Right ventricle myocardium superior (tissue), 1 donor: ENCODE data around the gene GCSAM. TPM values are rescaled to one million over a fixed set of nuclear protein-coding genes. Genes with fewer than 3 reads are reported as not detected.
A peak's percentile ranks its signal among the peaks of the same experiment; 100 is the strongest.

Experiments used
- ATAC-seq: fragments of 200-7000 bp; cut with Tn5 transposase; one replicate; pipeline ENCODE4 v1.9.1; 2020; ENCODE audit warnings: mild to moderate bottlenecking; ENCODE audit not compliant: poor library complexity
- DNase-seq: peaks from one replicate; pipeline ENCODE4 v3.0.0-alpha.2; 2020
- intact Hi-C: fragments of 100-400 bp; cut with DNase I; formaldehyde crosslinking; loops from one replicate; pipeline ENCODE4 v1.11.2; 2022
- total RNA-seq: library from RNA; stranded (reverse); fragmentation: NEBNext Ultra II Directional; extraction: Animal tissue kit (Norgen Biotek cat#: 25700); gene quantifications from one replicate; pipeline ENCODE4 v1.2.1, GENCODE V29; 2021
- donor health status: DM: no; HTN: yes; CAD: no; lungs with severe emphysema.

Gene GCSAM
- total RNA-seq, 1 donor from 2014 or later = not detected

DNA sequence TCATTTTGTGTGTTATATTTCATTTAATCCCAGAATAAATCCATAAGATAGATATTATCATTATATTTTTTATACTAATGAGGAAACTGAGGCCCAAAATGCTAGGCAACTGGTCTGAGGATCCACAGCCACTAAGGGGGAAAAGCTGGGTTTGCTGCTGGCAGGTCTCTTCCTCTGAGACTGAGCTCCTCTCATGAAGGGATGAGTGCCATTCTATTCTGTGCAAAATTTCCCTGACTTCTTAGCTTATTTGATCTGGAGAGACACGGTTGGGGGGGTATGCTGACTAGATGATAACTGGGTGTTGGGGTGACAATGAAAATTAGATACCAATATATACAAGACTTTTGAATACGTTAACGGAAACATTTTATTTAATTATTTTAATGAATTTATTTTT lies 1.9 kb downstream of the GCSAM start:
- ATAC-seq = no peak

GRCh38 chr3:112130638-112130993 lies 2.4 kb downstream of the GCSAM start:
- ATAC-seq (no peak), DNase-seq (no peak)
- intact Hi-C loops = no loop called here

More for the DNA sequence above, 1.9 kb downstream of the GCSAM start:
- no peak for DNase-seq
- intact Hi-C loops = no loop called here

- intact Hi-C loops = no loop called here
- ATAC-seq (no peak), DNase-seq (no peak)
Observed at GRCh38 chr3:112129925-112130637, 3.0 kb downstream of the GCSAM start.

GRCh38 chr3:112128843-112129727 lies 4.0 kb downstream of the GCSAM start:
- ATAC-seq (no peak), DNase-seq (no peak)
- intact Hi-C loops = no loop called here

DNA sequence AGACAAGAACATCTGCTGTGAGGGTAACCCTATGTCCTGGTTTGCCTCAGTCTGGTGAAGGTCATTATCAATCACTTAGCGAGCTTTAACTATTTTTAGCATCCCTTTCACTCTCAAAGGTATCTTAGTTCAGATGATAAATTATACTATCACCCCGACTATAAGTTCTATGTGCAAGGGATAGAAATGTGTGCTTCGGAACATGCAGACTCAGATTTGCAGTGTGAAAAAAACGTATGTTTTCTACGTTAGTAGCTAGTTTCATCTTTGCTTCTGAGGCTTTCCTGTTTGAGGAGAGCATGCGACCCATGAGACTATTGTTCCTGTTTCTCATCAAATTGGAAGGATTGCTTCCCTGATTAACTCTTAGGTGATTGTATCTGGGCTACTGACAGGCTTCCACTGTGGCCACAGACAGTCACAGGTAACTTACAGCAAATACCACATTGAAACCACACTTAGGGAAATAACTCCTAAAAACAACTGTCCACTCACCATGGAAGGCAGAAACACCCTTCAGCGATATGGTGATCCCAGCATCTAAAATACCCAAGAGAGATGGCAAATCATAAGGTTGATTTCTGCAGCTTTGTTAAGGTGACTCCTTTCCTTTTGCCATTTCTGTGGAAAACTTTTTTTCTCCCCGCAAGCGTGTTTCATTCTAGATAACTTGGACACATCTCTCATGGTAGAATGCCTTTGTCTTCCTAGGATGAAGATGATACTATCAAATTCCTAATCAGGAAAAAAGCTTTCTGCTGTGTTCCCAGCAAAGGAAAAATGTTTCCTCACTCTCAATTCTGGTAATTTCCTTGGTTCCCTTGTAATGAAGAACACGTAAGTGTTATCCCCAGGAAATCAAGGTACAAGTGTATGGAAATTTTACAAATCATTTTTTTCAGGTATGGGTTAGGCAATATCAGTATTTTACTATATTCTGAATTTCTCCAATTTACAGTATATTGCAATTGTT lies 5.2 kb downstream of the GCSAM start:
- no peak for ATAC-seq
- intact Hi-C loops = no loop called here
- DNase-seq = no peak

DNA sequence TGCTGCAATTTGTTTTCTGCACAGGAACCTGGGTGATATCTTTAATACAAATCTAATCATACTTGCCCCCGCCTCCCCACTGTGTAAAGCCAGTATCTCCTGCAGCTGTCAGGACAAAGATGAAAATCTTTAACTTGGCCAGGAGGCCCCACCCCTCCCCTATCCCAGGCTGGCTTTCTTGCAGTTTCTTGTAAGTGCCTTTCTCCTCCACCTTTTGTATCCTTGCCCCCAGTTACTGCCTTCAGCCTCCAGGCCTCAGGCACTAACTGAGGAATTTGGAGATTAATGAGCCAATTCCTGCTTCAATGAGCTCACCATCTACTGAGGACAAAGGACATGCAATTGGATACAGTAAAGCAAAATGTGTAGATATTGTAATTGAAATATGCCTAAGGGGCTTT lies 6.5 kb downstream of the GCSAM start:
- no peak for DNase-seq
- intact Hi-C loops = no loop called here
- ATAC-seq = no peak

- DNase-seq (no peak), ATAC-seq (no peak)
- intact Hi-C loops = no loop called here
Observed at GRCh38 chr3:112124907-112125607, 8.0 kb downstream of the GCSAM start.

- no peak for ATAC-seq
- intact Hi-C loops = no loop called here
- DNase-seq = no peak
Observed at GRCh38 chr3:112123548-112123947, 9.5 kb downstream of the GCSAM start.

- DNase-seq = no peak
- ATAC-seq = no peak
- intact Hi-C loops = no loop called here
Observed at GRCh38 chr3:112122870-112123269, 10.2 kb downstream of the GCSAM start.

DNA sequence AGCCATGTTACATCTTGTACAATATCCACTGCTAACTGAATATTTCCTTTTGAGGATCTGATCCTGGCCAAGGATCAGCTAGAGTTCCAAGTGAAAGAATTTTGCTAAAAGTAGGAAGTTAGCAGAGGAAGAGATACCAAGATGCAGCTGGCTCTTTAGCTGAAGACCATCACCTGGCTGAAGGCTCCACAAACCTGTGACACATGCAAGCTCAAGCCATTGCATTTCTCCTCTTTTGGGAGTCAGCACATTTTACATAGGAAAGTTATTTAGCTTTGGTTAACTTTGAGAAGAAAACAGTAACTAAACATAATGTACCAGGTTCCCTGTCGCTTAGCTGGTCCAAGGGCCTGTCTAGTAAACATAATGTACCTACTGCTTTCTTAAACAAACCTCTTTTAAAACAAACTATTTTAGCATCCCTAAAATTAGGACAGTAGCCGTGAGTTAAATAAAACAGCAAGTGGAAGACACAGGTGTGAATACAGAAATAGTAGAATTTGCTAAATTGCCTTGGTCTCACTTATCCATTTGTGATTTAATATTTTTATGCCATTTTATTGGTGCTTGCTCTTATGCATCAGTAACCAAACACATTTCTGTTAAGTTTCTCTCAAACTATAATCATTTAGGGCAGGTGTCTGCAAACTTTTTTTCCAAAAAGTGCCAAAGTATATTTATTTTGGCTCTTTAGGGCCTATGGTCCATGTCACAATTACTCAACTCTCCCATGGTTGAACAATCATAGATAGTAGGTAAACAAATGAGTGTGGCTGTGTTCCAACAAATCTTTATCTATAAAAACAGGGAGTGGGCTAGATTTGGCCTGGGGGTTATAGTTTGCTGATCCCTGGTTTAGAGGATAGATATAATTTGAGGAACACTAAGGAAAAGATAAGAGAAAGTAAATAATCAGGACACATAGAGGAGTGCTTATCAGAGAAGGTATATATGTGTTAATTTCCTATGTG lies 11.2 kb downstream of the GCSAM start:
- no peak for ATAC-seq
- no peak for DNase-seq
- intact Hi-C loops = no loop called here

GRCh38 chr3:112119962-112120836 lies 12.8 kb downstream of the GCSAM start:
- intact Hi-C loops = loop anchor here (10.0 kb wide), 1 partner anchor 415 kb away; no protein-coding TSS in a partner anchor
- no peak for ATAC-seq

DNA sequence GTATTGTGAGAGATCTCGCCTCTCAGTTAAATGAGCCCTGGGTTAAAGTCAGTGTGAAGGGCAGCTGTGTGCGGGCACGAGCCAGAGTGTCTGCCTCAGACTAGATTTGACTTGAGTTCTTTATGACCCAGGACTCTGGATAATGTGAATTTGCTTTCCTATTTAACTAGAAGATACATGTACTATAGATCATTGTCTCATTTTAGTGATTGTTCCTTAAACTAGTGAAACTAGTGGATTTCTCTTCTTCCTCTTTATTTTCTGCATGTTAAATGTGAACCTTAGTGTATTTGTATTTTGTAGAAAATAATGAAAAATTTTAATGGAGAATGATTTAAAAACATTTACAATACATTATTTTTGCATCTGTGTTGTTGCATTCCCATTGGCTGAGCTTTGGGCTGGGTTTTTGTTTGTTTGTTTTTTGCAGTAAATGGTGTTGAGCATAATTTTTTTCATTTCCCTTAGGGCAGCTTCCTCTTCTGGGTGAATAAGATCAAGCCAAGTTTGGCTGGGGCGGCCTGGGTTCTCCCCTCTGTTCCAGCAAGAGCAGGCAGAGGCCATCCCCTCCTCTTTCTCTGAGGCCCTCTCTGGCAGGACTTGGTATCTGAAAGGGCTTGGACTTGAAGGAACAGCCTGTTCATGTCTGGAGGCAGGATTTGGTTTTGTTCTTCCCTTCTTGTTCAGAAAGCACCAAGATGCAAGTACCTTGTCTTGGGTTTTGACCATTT lies 15.0 kb downstream of the GCSAM start:
- ATAC-seq (peak; percentile 38), DNase-seq (peak; percentile 57)
- intact Hi-C loops = loop anchor here (10.0 kb wide), 1 partner anchor 417 kb away; no protein-coding TSS in a partner anchor

More at GRCh38 chr3:112119962-112120836, 12.8 kb downstream of the GCSAM start:
- no peak for DNase-seq

DNA sequence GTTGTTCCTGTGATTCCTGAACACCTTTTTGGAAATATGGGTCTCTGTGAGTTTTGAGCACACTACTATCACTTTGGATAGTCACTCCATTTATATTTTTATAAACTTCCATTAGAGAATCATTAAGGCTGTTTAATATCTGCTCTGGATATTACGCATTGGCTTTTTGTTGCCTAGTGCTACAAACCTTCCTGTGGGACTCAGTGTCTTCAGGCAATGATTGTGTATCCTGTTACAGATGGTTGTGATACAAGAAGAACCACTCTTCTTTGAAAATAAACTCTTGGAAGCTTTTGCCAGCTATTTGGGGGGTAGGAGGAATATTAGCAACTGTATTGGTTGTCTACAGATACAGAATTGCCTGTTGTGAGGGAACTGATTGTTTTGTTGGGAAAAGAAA lies 15.6 kb downstream of the GCSAM start:
- no peak for DNase-seq
- intact Hi-C loops = loop anchor here (10.0 kb wide), 1 partner anchor 417 kb away; no protein-coding TSS in a partner anchor
- ATAC-seq = no peak

- DNase-seq (peak; percentile 45), ATAC-seq (peak; percentile 41)
- intact Hi-C loops = loop anchor here (10.0 kb wide), 1 partner anchor 418 kb away; no protein-coding TSS in a partner anchor
Observed at GRCh38 chr3:112116748-112117186, 16.3 kb downstream of the GCSAM start.

GRCh38 chr3:112115806-112116383 lies 17.2 kb downstream of the GCSAM start:
- ATAC-seq = no peak
- intact Hi-C loops = loop anchor here (10.0 kb wide), 1 partner anchor 419 kb away; no protein-coding TSS in a partner anchor
- DNase-seq = no peak
